GM12891 (cell line): Measurements from ENCODE around the gene HELZ2.

Experiments
- DNase-seq: peaks from one replicate; pipeline ENCODE4 v3.0.0; 2011; ENCODE audit warnings: low spot score; ENCODE audit not compliant: insufficient read length
- FAIRE-seq: peaks from 2 replicates; lab custom pipeline; 2011; peaks lifted over from hg19 to GRCh38; lab: Jason Lieb, UNC
- PAX5 ChIP-seq: IDR thresholded peaks from 2 replicates; pipeline ENCODE4 v1.6.1; 2011; ENCODE audit warnings: low read length, moderate library complexity, mild to moderate bottlenecking; ENCODE audit not compliant: insufficient read depth, severe bottlenecking
- POLR2A ChIP-seq: IDR thresholded peaks from 2 replicates; pipeline ENCODE4 v1.6.1; 2011; ENCODE audit warnings: low read depth, low read length, control low read depth
- POLR2AphosphoS5 ChIP-seq: IDR thresholded peaks from 2 replicates; pipeline ENCODE4 v1.6.1; 2011; ENCODE audit warnings: low read depth, low read length, control low read depth
- POU2F2 ChIP-seq: IDR thresholded peaks from 2 replicates; pipeline ENCODE4 v1.6.1; 2011; ENCODE audit warnings: low read depth, mild to moderate bottlenecking, control low read depth, low read length, moderate library complexity
- SPI1 ChIP-seq: IDR thresholded peaks from 2 replicates; pipeline ENCODE4 v1.6.1; 2011; ENCODE audit warnings: low read depth, low read length, control low read depth
- TAF1 ChIP-seq: IDR thresholded peaks from 2 replicates; pipeline ENCODE4 v1.6.1; 2011; ENCODE audit warnings: low read depth, low read length, control low read depth

HELZ2 gene

GRCh38 chr20:63556873-63557478 lies 17.1 kb downstream of the HELZ2 start:
- FAIRE-seq (no peak), DNase-seq (no peak)

GRCh38 chr20:63555661-63556381 lies 18.2 kb downstream of the HELZ2 start:
- DNase-seq (no peak), FAIRE-seq (no peak)
- TF ChIP-seq PAX5 (no peak), POLR2A (no peak), TAF1 (no peak), SPI1 (no peak), POLR2AphosphoS5 (no peak), POU2F2 (no peak)

More at GRCh38 chr20:63556873-63557478, 17.1 kb downstream of the HELZ2 start:
- peak; percentile 37; the same call in 1 of the 2 replicates for TF ChIP-seq POLR2AphosphoS5
- no peak for TF ChIP-seq SPI1

- DNase-seq (no peak), FAIRE-seq (peak; percentile 92)
- TF ChIP-seq PAX5 (no peak), TAF1 (no peak), SPI1 (no peak)
Measured at GRCh38 chr20:63554361-63555278, 19.4 kb downstream of the HELZ2 start.

DNA sequence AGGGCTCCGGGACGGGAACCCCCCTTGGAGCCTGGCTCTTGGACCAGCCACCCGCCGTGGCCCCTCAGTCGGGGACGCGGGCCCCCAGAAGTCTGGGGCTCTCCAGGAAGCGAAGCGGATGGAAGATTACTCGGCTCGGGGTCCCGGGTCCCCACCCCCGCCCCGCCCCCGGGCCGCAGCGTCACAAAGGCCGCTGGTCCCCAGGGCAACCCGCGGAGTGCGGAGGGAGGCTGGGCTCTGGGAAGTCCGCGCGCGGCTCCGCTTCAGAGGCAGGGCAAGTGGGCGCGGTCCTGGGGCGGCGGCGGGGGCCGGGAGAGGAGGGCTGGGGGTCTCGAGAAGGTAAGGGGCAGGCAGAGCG lies 20.1 kb downstream of the HELZ2 start, which contains the start of gene FNDC11:
Gene FNDC11 (plus strand): TSS at position 227 of the 358 bp plus-strand sequence. CDS start 1,505 bp downstream, outside the sequence.
- DNase-seq, result no peak
- TF ChIP-seq POU2F2 (no peak), POLR2A (no peak), TAF1 (no peak), POLR2AphosphoS5 (no peak), SPI1 (no peak), PAX5 (no peak)
- FAIRE-seq, result no peak

GRCh38 chr20:63553251-63553932 lies 20.6 kb downstream of the HELZ2 start:
- DNase-seq (peak; percentile 71), FAIRE-seq (peak; percentile 97)
- TF ChIP-seq TAF1, result no peak
- TF ChIP-seq PAX5, result no peak
- TF ChIP-seq POLR2AphosphoS5, result no peak

- FAIRE-seq (peak; percentile 89), DNase-seq (peak; percentile 64)
- TF ChIP-seq POLR2A (no peak), PAX5 (peak; percentile 71), SPI1 (peak; percentile 36)
Measured at GRCh38 chr20:63552481-63553249, 21.4 kb downstream of the HELZ2 start.

- FAIRE-seq (no peak), DNase-seq (no peak)
- TF ChIP-seq POU2F2 (no peak), POLR2AphosphoS5 (no peak), TAF1 (no peak), PAX5 (no peak), SPI1 (no peak), POLR2A (no peak)
Measured at GRCh38 chr20:63551068-63551467, 23.0 kb downstream of the HELZ2 start.

- TF ChIP-seq POLR2A, result no peak
- no peak for TF ChIP-seq PAX5
- no peak for TF ChIP-seq POLR2AphosphoS5
- no peak for TF ChIP-seq SPI1
- TF ChIP-seq POU2F2, result no peak
- TF ChIP-seq TAF1, result no peak
- DNase-seq, result no peak
- no peak for FAIRE-seq
Measured at GRCh38 chr20:63549679-63550282, 24.3 kb downstream of the HELZ2 start.
